DMS153 treated with DMSO at 0.1 percent for 48 hours (cell line): ENCODE results near the gene CCDC14.
A peak's percentile ranks its signal among the peaks of the same experiment; 100 is the strongest.
"Not testable (repeated sequence)": the region's sequence is repeated elsewhere in the genome, so short reads cannot be mapped to it uniquely, and the experiment has no call there.

Experiments
- DNase-seq: peaks from one replicate; lab custom pipeline; 2025; ENCODE audit not compliant: unreplicated experiment; lab: John Stamatoyannopoulos, UW

CCDC14 gene

DNA sequence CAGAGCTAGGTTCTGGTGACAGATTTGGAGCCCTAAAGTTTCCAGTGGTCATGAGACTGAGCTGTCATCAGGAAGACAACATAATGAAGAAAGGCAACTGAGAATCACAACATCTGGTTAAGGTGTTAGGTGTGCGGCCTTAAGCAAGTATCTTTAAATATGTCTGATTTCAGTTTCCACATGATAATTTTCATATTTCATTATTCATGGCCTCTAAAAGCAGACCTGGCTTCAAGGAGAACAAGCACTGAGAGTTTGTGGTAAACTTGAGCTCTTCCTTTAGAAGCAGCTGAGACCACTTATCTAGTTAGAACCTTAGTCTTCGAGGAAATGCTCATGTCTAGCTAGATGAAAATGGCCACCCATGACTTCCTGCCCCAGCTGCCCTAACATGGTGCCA lies 51.2 kb downstream of the CCDC14 start:
- no peak for DNase-seq

- no peak for DNase-seq
Measured at GRCh38 chr3:123907720-123908119, 53.3 kb downstream of the CCDC14 start.

DNA sequence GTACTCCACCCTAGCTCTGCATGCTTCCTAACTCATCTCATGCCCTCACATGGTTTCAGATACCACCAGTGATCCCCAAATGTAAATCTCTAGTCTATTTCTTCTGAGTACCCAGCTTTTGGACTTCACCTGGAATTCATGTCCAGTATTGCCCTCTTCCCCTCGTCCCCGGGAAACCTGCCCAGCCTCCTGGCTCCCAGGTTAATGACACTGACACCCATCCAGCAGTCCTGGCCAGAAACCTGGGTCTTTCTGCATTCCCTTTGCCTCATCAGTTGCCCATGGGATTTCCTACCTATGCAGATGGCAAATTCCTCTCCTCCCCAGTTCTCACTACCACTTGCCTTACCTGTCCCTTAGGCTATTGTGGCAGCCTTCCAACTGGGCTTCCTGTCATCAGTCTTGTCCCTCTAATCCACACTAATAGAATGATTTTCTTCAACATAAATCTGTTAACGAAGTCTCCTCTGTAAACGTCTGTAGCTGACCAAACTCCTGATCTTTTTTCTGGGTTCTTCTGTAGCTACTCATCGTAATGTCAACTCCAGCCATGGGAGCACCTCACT lies 61.6 kb downstream of the CCDC14 start:
- DNase-seq = no peak

DNA sequence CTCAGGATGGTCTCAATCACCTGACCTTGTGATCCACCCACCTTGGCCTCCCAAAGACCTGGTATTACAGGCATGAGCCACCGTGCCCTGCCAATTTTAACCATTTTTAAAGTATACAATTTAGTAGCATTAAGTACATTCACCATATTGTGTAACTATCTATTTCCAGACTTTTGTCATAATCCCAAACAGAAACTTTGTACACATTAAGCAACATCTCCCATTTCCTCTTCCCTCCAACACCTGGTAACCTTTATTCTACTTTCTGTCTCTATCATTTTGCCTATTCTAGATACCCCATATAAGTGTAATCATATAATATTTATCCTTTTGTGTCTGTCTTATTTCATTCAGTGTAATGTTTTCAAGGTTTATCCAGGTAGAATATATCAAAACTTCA lies 68.0 kb downstream of the CCDC14 start:
- no peak for DNase-seq

DNA sequence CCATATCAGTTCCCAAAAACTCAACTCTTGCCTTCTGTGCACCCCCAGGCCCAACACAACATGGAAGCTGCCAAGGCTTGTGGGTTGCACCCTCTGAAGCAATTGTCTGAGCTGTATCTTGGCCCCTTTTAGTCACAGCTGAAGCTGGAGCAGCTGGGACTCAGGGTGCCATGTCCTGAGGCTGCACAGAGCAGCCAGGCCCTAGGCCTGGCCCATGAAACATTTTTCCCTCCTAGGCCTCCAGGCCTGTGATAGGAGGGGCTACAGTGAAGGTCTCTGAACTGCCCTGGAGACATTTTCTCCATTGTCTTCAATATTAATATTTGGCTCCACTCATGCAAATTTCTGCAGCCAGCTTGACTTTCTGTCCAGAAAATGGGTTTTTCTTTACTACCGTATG lies 68.8 kb downstream of the CCDC14 start:
- no peak for DNase-seq

GRCh38 chr3:123890991-123891390 lies 70.0 kb downstream of the CCDC14 start:
- DNase-seq = not testable (repeated sequence)

GRCh38 chr3:123890162-123890561 lies 70.9 kb downstream of the CCDC14 start:
- not testable (repeated sequence) for DNase-seq

DNA sequence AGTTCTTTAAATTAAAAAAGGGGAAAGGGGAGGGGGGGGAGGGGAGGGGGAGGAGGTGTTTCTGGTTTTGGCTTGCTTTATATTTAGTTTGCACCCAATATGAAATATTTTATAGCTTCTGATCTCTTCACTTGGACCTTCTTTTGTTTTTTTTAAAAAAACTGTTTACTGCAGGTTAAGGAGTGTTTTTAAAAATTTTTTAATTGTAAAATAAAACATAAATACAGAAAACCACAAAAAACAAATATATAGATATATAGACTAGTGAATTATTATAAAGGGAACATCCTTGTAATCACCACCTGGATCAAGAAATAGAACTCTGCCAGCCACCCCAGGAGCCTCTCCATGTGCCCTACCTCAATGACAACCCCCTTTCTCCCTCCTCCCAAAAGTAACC lies 76.0 kb downstream of the CCDC14 start:
- DNase-seq = no peak

DNA sequence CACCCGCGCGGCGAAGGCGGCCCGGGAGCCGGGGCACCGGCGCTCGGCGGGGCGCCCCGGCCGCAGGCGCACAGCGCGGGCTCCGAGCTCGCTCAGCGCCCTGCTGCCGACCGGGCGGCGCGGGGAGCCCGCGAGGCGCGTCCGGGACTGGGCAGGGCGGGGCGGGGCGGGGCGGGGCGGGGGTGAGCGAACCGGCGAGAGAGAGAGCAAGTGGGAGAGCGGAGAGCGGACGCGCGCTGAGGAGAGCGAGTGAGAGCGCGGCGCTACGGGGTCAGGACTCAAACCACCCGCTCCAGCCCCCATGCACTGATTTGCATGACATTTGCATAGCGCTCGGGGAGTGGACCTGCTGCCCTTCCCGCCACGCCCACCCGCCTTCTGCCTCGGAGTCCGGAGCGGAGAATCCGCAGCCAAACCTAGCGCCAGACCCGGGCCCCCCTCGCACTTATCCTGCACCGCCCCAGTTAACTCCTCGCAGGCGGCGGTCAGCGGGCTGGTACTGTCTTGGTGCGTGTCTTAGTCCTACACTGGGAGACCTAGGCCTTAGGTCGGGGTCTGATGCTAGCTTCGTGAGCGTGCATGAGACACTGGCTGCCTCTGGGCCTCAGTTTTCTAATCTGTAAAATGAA lies 76.7 kb downstream of the CCDC14 start, which contains the start of gene MYLK:
Gene MYLK, minus strand, starts transcription at position 130 of the 629 bp plus-strand sequence. CDS start 90,491 bp downstream, outside the sequence.
- peak; percentile 25 for DNase-seq

DNA sequence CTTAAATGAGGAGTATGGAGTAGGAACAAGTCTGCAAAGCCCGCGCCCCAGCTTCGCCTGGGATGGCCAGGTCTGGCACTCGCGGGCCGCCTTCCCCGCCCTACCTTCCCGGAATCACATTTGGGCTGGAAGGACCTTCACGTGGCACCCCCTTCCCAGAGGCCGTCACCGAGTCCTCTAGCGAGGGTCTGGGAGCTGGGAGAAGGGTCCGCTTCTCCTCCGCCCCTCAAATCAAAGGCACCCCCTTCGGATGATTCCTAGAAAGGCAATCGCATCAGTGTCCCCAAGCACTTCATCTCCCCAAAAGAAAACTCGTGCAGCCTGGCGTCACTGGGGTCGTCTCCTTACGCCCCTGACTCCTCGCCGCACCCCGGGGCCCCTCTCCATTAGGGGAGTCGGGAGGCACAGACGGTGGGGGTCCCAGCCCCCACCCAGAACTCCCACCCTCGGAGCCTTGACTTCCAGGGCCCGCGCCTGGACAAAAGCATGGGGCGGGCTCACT lies 77.3 kb downstream of the CCDC14 start:
- DNase-seq = no peak

GRCh38 chr3:123883111-123883510 lies 77.9 kb downstream of the CCDC14 start:
- DNase-seq = no peak

- DNase-seq = no peak
Measured at GRCh38 chr3:123881771-123882170, 79.3 kb downstream of the CCDC14 start.

- DNase-seq = no peak
Measured at GRCh38 chr3:123880998-123881561, 79.9 kb downstream of the CCDC14 start.

DNA sequence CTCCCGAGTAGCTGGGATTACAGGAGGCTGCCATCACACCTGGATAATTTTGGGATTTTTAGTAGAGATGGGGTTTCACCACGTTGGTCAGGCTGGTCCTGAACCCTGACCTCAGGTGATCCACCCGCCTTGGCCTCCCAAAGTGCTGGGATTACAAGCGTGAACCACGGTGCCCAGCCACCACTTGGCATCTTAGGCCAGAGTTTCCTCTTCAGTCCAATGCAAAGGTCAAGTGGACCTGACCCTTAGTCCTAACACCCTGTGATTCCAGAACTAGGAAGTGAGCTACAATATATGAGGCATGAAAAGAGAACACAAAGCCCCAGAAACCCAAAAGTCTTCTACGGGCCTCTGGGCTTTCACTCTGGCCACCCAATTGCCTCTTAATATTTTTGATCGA lies 82.2 kb downstream of the CCDC14 start:
- no peak for DNase-seq

DNA sequence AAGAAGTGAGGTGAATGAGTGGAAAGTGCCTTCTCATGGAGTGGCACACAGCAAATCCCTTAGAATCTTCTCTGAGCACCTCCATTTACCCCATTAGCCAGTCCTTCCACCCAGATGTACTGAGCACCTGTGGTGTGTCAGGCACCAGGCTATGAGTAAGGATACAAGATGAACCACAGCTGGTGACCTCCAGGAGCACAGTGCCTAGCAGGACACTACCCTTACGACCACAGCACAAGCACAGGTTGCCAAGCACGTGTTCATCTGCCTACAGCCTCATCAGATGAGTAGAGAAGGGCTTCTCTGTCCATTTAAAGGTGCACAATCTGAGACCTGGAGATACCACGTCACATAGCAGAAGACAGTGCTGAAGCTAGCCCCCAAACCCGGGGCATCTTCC lies 83.1 kb downstream of the CCDC14 start:
- DNase-seq = no peak

GRCh38 chr3:123877466-123877865 lies 83.6 kb downstream of the CCDC14 start:
- no peak for DNase-seq

- no peak for DNase-seq
Measured at GRCh38 chr3:123876858-123877257, 84.2 kb downstream of the CCDC14 start.

- no peak for DNase-seq
Measured at GRCh38 chr3:123872621-123873020, 88.4 kb downstream of the CCDC14 start.

DNA sequence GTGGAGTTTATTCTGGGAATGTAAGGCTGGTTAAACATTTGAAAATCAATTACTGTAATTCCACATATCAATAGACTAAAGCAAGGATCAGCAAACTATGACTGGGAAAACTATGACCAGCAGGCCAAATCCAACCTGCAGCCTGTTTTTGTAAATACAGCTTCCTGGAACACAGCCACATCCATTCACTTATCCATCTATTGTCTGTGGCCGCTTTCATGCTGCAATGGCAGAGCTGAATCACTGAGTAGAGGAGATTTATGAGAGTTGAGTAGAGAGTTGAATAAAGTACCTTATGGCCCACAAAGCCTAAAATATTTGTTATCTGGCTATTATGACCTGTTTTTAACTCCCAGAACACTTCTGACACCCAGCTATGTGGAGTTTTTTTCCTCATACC lies 89.1 kb downstream of the CCDC14 start:
- DNase-seq = peak; percentile 83

DNA sequence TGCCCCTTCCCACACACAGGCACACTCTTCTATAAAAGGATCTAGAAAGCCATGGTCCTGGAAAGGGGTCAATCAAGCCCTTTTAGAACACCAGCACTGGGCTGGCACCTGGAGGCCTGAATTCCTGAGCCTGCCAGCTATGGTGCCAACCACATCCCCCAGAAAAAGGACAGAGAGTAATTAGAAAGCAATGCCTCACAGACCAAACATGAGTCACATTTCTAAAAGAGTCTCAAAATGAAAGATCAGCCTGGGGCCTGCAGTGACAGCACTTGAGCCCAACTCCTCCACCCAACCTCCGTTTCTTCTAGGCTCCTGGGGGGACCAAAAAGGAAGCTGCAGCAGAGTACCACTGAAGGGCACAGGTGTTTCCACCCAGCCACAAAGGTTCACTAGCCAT lies 91.0 kb downstream of the CCDC14 start:
- DNase-seq = no peak

DNA sequence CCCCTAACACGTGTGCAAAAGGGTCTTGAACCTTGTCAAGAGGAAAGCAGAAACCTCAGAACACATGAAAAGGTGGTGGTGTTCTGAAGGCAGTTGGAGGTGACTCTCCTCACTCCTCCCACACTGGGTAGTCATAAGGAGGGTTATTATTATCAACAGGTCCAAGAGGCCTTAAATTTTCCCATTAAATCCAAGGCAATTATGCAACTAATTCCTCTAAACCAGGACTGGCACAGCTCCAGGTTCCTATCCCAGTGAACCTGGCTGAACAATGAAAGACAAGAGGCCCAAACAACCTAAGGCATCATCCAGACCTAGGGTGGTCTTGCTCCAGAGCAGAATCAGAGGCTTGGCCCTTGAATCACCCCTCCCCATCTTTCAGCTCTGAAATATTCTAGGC lies 91.9 kb downstream of the CCDC14 start:
- no peak for DNase-seq

GRCh38 chr3:123864706-123865105 lies 96.3 kb downstream of the CCDC14 start:
- DNase-seq = no peak
